IMR-90 (cell line): ENCODE data around the gene EREG. TPM values are rescaled to one million over a fixed set of nuclear protein-coding genes. Genes with fewer than 3 reads are reported as not detected.

Experiments
- ATAC-seq: fragments of 200-7000 bp; cut with Tn5 transposase; 2 replicates; pipeline ENCODE4 v1.9.1; 2020; ENCODE audit warnings: low read depth, mild to moderate bottlenecking, moderate library complexity
- BruUV-seq: library from RNA; stranded (reverse); fragments of 400-500 nt; replicated peaks from 2 replicates; lab custom pipeline; 2021; lab: Mats Ljungman, UMichigan
- CTCF ChIA-PET: fragments of 300-600 bp; formaldehyde crosslinking; extraction: SDS; loops from one replicate; lab custom pipeline; 2021; ENCODE audit warnings: antibody characterized with exemption; lab: Yijun Ruan, JAX
- POLR2A ChIA-PET: fragments of 300-600 bp; sonication (Branson Sonifier 250); formaldehyde crosslinking; loops from one replicate; lab custom pipeline; 2022; ENCODE audit warnings: antibody characterized with exemption; ENCODE audit not compliant: unreplicated experiment; lab: Charles Lee
- DNase-seq: peaks from one replicate; pipeline ENCODE4 v3.0.0; 2013
- H2AFZ ChIP-seq: replicated peaks from 2 replicates; pipeline ENCODE3; 2013; ENCODE audit warnings: low read length, mild to moderate bottlenecking; ENCODE audit not compliant: poor library complexity
- H2AK5ac ChIP-seq: 2 replicates; pipeline ENCODE4 v1.6.1; 2013; ENCODE audit warnings: low read depth, low read length, inconsistent platforms
- H2AK9ac ChIP-seq: replicated peaks from 2 replicates; pipeline ENCODE3; 2013; ENCODE audit warnings: mild to moderate bottlenecking, low read depth, low read length, moderate library complexity; ENCODE audit not compliant: poor library complexity
- H2BK120ac ChIP-seq: 2 replicates; pipeline ENCODE4 v1.6.1; 2013; ENCODE audit warnings: low read depth, low read length, inconsistent platforms
- H2BK15ac ChIP-seq: 3 replicates; pipeline ENCODE4 v1.6.1; 2013; ENCODE audit warnings: low read depth, low read length, inconsistent platforms
- H2BK20ac ChIP-seq: 2 replicates; pipeline ENCODE4 v1.6.1; 2013; ENCODE audit warnings: low read depth, mild to moderate bottlenecking, inconsistent platforms, low read length, moderate library complexity
- H2BK5ac ChIP-seq: 2 replicates; pipeline ENCODE4 v1.6.1; 2013; ENCODE audit warnings: mild to moderate bottlenecking, low read depth, low read length, inconsistent platforms; ENCODE audit not compliant: poor library complexity, severe bottlenecking
- H3K14ac ChIP-seq: replicated peaks from 2 replicates; pipeline ENCODE4 v1.6.1; 2013; ENCODE audit warnings: low read depth, low read length, inconsistent platforms
- H3K18ac ChIP-seq: 2 replicates; pipeline ENCODE4 v1.6.1; 2013; ENCODE audit warnings: low read depth, low read length, control low read depth
- H3K23ac ChIP-seq: 2 replicates; pipeline ENCODE4 v1.6.1; 2013; ENCODE audit warnings: low read depth, low read length, inconsistent platforms
- H3K27ac ChIP-seq: 2 replicates; pipeline ENCODE4 v1.5.1; 2013; ENCODE audit warnings: mild to moderate bottlenecking, control low read depth, low read length; ENCODE audit not compliant: insufficient read depth
- H3K27me3 ChIP-seq: 2 replicates; pipeline ENCODE4 v1.6.1; 2013; ENCODE audit warnings: low read length; ENCODE audit not compliant: control insufficient read depth, insufficient read depth
- H3K36me3 ChIP-seq: 2 replicates; pipeline ENCODE4 v1.6.1; 2013; ENCODE audit warnings: low read length, mixed read lengths; ENCODE audit not compliant: control insufficient read depth, insufficient read depth
- H3K4ac ChIP-seq: 2 replicates; pipeline ENCODE4 v1.6.1; 2013; ENCODE audit warnings: low read depth, low read length, inconsistent platforms
- H3K4me1 ChIP-seq: 2 replicates; pipeline ENCODE4 v1.6.1; 2013; ENCODE audit warnings: low read length, mixed read lengths; ENCODE audit not compliant: control insufficient read depth, insufficient read depth
- H3K4me2 ChIP-seq: 2 replicates; pipeline ENCODE4 v1.6.1; 2013; ENCODE audit warnings: low read depth, mild to moderate bottlenecking, control low read depth, low read length, moderate library complexity
- H3K4me3 ChIP-seq: 2 replicates; pipeline ENCODE4 v1.5.1; 2013; ENCODE audit warnings: low read depth, mild to moderate bottlenecking, control low read depth, low read length, moderate library complexity; ENCODE audit not compliant: insufficient read depth
- H3K56ac ChIP-seq: 2 replicates; pipeline ENCODE4 v1.6.1; 2013; ENCODE audit warnings: low read length, inconsistent platforms; ENCODE audit not compliant: insufficient read depth; ENCODE audit errors: extremely low read depth
- H3K79me1 ChIP-seq, 2 experiments: 2 replicates each; pipeline ENCODE4 v1.6.1; 2013; ENCODE audit warnings: low read length in 2 of 2, inconsistent platforms in 1 of 2, low read depth in 1 of 2
- H3K9ac ChIP-seq: 2 replicates; pipeline ENCODE4 v1.6.1; 2013; ENCODE audit warnings: low read depth, low read length, control low read depth
- H3K9me1 ChIP-seq: 2 replicates; pipeline ENCODE4 v1.6.1; 2013; ENCODE audit warnings: low read length, inconsistent platforms; ENCODE audit not compliant: insufficient read depth
- H3K9me3 ChIP-seq: 2 replicates; pipeline ENCODE4 v1.6.1; 2013; ENCODE audit warnings: low read length; ENCODE audit not compliant: control insufficient read depth, insufficient read depth
- H4K20me1 ChIP-seq: 2 replicates; pipeline ENCODE4 v1.6.1; 2013; ENCODE audit warnings: low read length, inconsistent platforms; ENCODE audit not compliant: insufficient read depth
- H4K5ac ChIP-seq: 2 replicates; pipeline ENCODE4 v1.6.1; 2013; ENCODE audit warnings: mild to moderate bottlenecking, low read depth, low read length, control low read depth
- H4K8ac ChIP-seq, 2 experiments: 2 replicates each; pipeline ENCODE4 v1.6.1; 2013; ENCODE audit warnings: low read depth in 2 of 2, low read length in 2 of 2, control low read depth in 1 of 2, inconsistent platforms in 1 of 2
- H4K91ac ChIP-seq: 2 replicates; pipeline ENCODE4 v1.6.1; 2013; ENCODE audit warnings: low read depth, low read length, inconsistent platforms; ENCODE audit not compliant: insufficient read depth
- BHLHE40 ChIP-seq: fragments of 150-350 bp; IDR thresholded peaks from 2 replicates; pipeline ENCODE4 v1.6.1; 2016; ENCODE audit warnings: mild to moderate bottlenecking, low read depth, low read length
- CEBPB ChIP-seq: IDR thresholded peaks from 2 replicates; pipeline ENCODE4 v1.6.1; 2012; ENCODE audit warnings: low read depth, low read length, improper control_type of control experiment
- CHD1 ChIP-seq: IDR thresholded peaks from 2 replicates; pipeline ENCODE4 v1.6.1; 2012; ENCODE audit warnings: low read depth, low read length, improper control_type of control experiment
- CTCF ChIP-seq: conservative IDR thresholded peaks from 2 replicates; pipeline ENCODE4 v1.5.1; 2012; ENCODE audit warnings: mild to moderate bottlenecking, low read depth, low read length, improper control_type of control experiment
- ELK1 ChIP-seq: fragments of 150-350 bp; IDR thresholded peaks from 2 replicates; pipeline ENCODE4 v1.6.1; 2016; ENCODE audit warnings: low read depth, mild to moderate bottlenecking, low read length, moderate library complexity, borderline replicate concordance
- FOS ChIP-seq: fragments of 150-350 bp; IDR thresholded peaks from 2 replicates; pipeline ENCODE4 v1.6.1; 2016; ENCODE audit warnings: low read depth, low read length
- MAFK ChIP-seq: IDR thresholded peaks from 2 replicates; pipeline ENCODE4 v1.6.1; 2012; ENCODE audit warnings: low read depth, low read length, improper control_type of control experiment
- MAZ ChIP-seq: IDR thresholded peaks from 2 replicates; pipeline ENCODE4 v1.6.1; 2012; ENCODE audit warnings: low read depth, mild to moderate bottlenecking, low read length, improper control_type of control experiment, moderate library complexity, borderline replicate concordance
- MXI1 ChIP-seq: IDR thresholded peaks from 2 replicates; pipeline ENCODE4 v1.6.1; 2012; ENCODE audit warnings: low read depth, mild to moderate bottlenecking, low read length, moderate library complexity, borderline replicate concordance
- NFE2L2 ChIP-seq: fragments of 150-350 bp; IDR thresholded peaks from 2 replicates; pipeline ENCODE4 v1.6.1; 2016; ENCODE audit warnings: low read depth, mild to moderate bottlenecking, low read length
- POLR2A ChIP-seq: IDR thresholded peaks from 2 replicates; pipeline ENCODE4 v1.6.1; 2012; ENCODE audit warnings: mild to moderate bottlenecking, low read depth, low read length
- RAD21 ChIP-seq: IDR thresholded peaks from 2 replicates; pipeline ENCODE4 v1.6.1; 2012; ENCODE audit warnings: low read length, improper control_type of control experiment
- RCOR1 ChIP-seq: IDR thresholded peaks from 2 replicates; pipeline ENCODE4 v1.6.1; 2012; ENCODE audit warnings: mild to moderate bottlenecking, low read length, improper control_type of control experiment; ENCODE audit not compliant: insufficient replicate concordance
- RFX5 ChIP-seq: IDR thresholded peaks from 2 replicates; pipeline ENCODE4 v1.8.0; 2012; ENCODE audit warnings: low read depth, mild to moderate bottlenecking, low read length, moderate library complexity
- SMC3 ChIP-seq: fragments of 150-350 bp; IDR thresholded peaks from 2 replicates; pipeline ENCODE4 v1.6.1; 2016; ENCODE audit warnings: low read depth, mild to moderate bottlenecking, antibody characterized with exemption, low read length, moderate library complexity
- USF2 ChIP-seq: fragments of 150-350 bp; IDR thresholded peaks from 2 replicates; pipeline ENCODE4 v1.6.1; 2017; ENCODE audit warnings: mild to moderate bottlenecking, antibody characterized with exemption, low read length, low read depth
- WGBS, 2 experiments: methylation state at CpG; one replicate each; pipeline versions ENCODE4 v1.1.5 to v1.1.7; 2013; ENCODE audit warnings: missing lambda C conversion rate in 2 of 2; ENCODE audit not compliant: insufficient read length in 1 of 2; ENCODE audit errors: extremely low coverage in 2 of 2; 5-methylcytosine and 5-hydroxymethylcytosine counted together
- dilution Hi-C: fragments of 300-500 bp; cut with HindIII; formaldehyde crosslinking; loops from one replicate; pipeline ENCODE4 v1.14.3; 2018; ENCODE audit warnings: low sequenced_read_pairs; ENCODE audit not compliant: unreplicated experiment
- in situ Hi-C: fragments of 300-500 bp; cut with MboI; formaldehyde crosslinking; loops from 3 replicates; pipeline ENCODE4 v1.14.3; 2019; ENCODE audit warnings: low sequenced_read_pairs, inconsistent platforms, mixed read lengths
- intact Hi-C: fragments of 100-400 bp; cut with micrococcal nuclease; formaldehyde crosslinking; loops from 2 replicates; pipeline ENCODE4 v1.10.0; 2022
- polyA plus RNA-seq, 3 experiments: library from polyadenylated mRNA; depleted of rRNA; stranded (reverse); fragments of >200 nt; gene quantifications; 2 replicates each; pipeline ENCODE4 v1.2.3, GENCODE V29; 2012; ENCODE audit warnings: low replicate concordance in 1 of 3
- total RNA-seq: library from RNA; depleted of rRNA; stranded (reverse); fragments of >200 nt; gene quantifications from 2 replicates; pipeline ENCODE4 v1.2.3, GENCODE V29; 2012

EREG gene
- total and polyA plus RNA-seq, 2 of the 4 experiments (the other 2 are of a cell fraction): 0.26 to 0.36 TPM

GRCh38 chr4:74437866-74438265 lies 72.9 kb downstream of the EREG start:
- no peaks in the 10 kb centered on the region for H3K9me3 ChIP-seq
- H4K20me1 ChIP-seq: no peaks in the 10 kb centered on the region
- H2BK5ac ChIP-seq: no peak overlapping the region
- H3K4me1 ChIP-seq: no peaks in the 10 kb centered on the region
- no peaks in the 10 kb centered on the region for H3K27me3 ChIP-seq
- H4K91ac ChIP-seq: no peak overlapping the region
- ChIA-PET POLR2A (no interaction called here), CTCF (interaction anchor here (0.5 kb wide), 1 partner anchor 62 kb away, joined by 3 read pairs; no protein-coding TSS in a partner anchor)
- no peak overlapping the region for H3K4me3 ChIP-seq
- H3K4ac ChIP-seq: no peak overlapping the region
- no peak overlapping the region for H2AK5ac ChIP-seq
- TF ChIP-seq MAZ (no peak), RAD21 (no peak), MAFK (no peak), RFX5 (no peak), CEBPB (no peak), BHLHE40 (no peak), RCOR1 (no peak), CHD1 (no peak), CTCF (no peak), ELK1 (no peak), POLR2A (no peak), NFE2L2 (no peak), MXI1 (no peak), USF2 (no peak), SMC3 (no peak), FOS (no peak)
- no peaks in the 10 kb centered on the region for H3K79me1 ChIP-seq
- no peak overlapping the region for H3K23ac ChIP-seq
- H2AK9ac ChIP-seq: no peak overlapping the region
- intact Hi-C loops (no loop called here), in situ Hi-C loops (no loop called here), dilution Hi-C loops (no loop called here)
- H3K18ac ChIP-seq: no peak overlapping the region
- H2BK120ac ChIP-seq: no peak overlapping the region
- BruUV-seq: no TSS peak
- H3K9me1 ChIP-seq: no peaks in the 10 kb centered on the region
- H3K14ac ChIP-seq: no peak overlapping the region
- H4K8ac ChIP-seq: no peak overlapping the region
- no peak overlapping the region for H3K4me2 ChIP-seq
- H3K56ac ChIP-seq: no peak overlapping the region
- H3K27ac ChIP-seq: no peak overlapping the region
- H2BK20ac ChIP-seq: no peak overlapping the region
- no peak overlapping the region for H2AFZ ChIP-seq
- H3K9ac ChIP-seq: no peak overlapping the region
- DNase-seq (no peak), ATAC-seq (no peak)
- WGBS, 2 experiments: 100% methylated on average over 1 of the region's 3 CpGs; no CpG with 5 or more reads in 1 of the 2 experiments
- no peak overlapping the region for H2BK15ac ChIP-seq
- no peak overlapping the region for H4K5ac ChIP-seq
- no peaks in the 10 kb centered on the region for H3K36me3 ChIP-seq
